ENCODE measurements around the gene DNAJC5G.

DNA sequence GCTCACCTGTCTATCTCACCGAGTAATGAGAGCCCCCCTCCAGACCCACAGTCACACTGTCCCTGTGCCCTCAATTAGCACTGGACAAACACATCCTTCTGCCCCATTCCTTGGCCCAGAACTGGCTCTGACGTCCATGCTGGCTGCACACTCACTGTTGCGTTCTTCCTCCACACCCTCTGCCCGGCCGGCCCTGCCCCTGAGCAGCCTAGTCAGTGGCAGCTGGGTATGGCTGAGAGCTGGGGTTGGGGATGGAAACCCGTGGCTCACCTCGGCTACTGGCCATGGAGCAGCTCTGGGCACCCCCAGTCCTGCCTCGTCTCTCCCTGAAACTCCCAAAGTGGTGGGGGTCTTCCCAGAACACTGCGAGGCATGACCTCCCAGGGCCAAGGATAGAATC lies 39.5 kb downstream of the DNAJC5G start:
- no peak for TF ChIP-seq POLR2A (IDR thresholded peaks at IDR 0.05)
- TF ChIP-seq, protein P1, sequence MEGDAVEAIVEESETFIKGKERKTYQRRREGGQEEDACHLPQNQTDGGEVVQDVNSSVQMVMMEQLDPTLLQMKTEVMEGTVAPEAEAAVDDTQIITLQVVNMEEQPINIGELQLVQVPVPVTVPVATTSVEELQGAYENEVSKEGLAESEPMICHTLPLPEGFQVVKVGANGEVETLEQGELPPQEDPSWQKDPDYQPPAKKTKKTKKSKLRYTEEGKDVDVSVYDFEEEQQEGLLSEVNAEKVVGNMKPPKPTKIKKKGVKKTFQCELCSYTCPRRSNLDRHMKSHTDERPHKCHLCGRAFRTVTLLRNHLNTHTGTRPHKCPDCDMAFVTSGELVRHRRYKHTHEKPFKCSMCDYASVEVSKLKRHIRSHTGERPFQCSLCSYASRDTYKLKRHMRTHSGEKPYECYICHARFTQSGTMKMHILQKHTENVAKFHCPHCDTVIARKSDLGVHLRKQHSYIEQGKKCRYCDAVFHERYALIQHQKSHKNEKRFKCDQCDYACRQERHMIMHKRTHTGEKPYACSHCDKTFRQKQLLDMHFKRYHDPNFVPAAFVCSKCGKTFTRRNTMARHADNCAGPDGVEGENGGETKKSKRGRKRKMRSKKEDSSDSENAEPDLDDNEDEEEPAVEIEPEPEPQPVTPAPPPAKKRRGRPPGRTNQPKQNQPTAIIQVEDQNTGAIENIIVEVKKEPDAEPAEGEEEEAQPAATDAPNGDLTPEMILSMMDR (IDR thresholded peaks at IDR 0.05): no peak

Data from thyroid gland (tissue), 4 donors.